ENCODE data around the gene LRPAP1.
"Not testable (repeated sequence)": the region's sequence is repeated elsewhere in the genome, so short reads cannot be mapped to it uniquely, and the experiment has no call there.

DNA sequence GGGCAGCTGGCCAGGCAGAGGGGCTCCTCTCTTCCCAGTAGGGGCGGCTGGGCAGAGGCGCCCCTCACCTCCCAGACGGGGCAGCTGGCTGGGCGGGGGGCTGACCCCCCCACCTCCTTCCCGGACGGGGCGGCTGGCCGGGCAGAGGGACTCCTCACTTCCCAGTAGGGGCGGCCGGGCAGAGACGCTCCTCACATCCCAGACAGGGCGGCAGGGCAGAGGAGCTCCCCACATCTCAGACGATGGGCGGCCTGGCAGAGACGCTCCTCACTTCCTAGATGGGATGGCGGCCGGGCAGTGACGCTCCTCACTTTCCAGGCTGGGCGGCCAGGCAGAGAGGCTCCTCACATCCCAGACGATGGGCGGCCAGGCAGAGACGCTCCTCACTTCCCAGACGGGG, 6.7 kb upstream of the LRPAP1 start:
- TF ChIP-seq CTCF (IDR thresholded peaks at IDR 0.05); POLR2AphosphoS5 (IDR thresholded peaks at IDR 0.05; ENCODE audit: low read depth, low read length); REST (IDR thresholded peaks at IDR 0.05; ENCODE audit: insufficient read depth in 1 of 2, low read depth in 2 of 2, low read length in 1 of 2): not testable (repeated sequence)

Measured in Panc1 (cell line).